Mesendoderm (in vitro differentiated cells): ENCODE measurements around the gene LRCH1.

Experiments
- DNase-seq: peaks from one replicate; pipeline ENCODE4 v3.0.0; 2013
- H2AK5ac ChIP-seq: 2 replicates; pipeline ENCODE4 v1.6.1; 2013; ENCODE audit warnings: low read length, inconsistent platforms
- H2BK120ac ChIP-seq: 2 replicates; pipeline ENCODE4 v1.6.1; 2013; ENCODE audit warnings: low read depth, mild to moderate bottlenecking, low read length, moderate library complexity, mixed read lengths
- H2BK15ac ChIP-seq: replicated peaks from 2 replicates; pipeline ENCODE4 v1.6.1; 2013; ENCODE audit warnings: low read depth, mild to moderate bottlenecking, moderate library complexity
- H2BK5ac ChIP-seq: 2 replicates; pipeline ENCODE4 v1.6.1; 2013; ENCODE audit warnings: low read length, inconsistent platforms
- H3K18ac ChIP-seq: 2 replicates; pipeline ENCODE4 v1.6.1; 2013; ENCODE audit warnings: mild to moderate bottlenecking, low read length, mixed read lengths
- H3K23ac ChIP-seq: one replicate; pipeline ENCODE4 v1.6.1; 2013; ENCODE audit warnings: low read length
- H3K27ac ChIP-seq: 2 replicates; pipeline ENCODE4 v1.5.1; 2013; ENCODE audit warnings: low read depth, mild to moderate bottlenecking, inconsistent platforms, low read length, moderate library complexity
- H3K27me3 ChIP-seq: 2 replicates; pipeline ENCODE4 v1.6.1; 2013; ENCODE audit warnings: low read length, control low read depth, mild to moderate bottlenecking, inconsistent platforms; ENCODE audit not compliant: insufficient read depth, poor library complexity
- H3K36me3 ChIP-seq: 2 replicates; pipeline ENCODE4 v1.6.1; 2013; ENCODE audit warnings: low read length, inconsistent platforms; ENCODE audit not compliant: control insufficient read depth, insufficient read depth
- H3K4ac ChIP-seq: one replicate; pipeline ENCODE4 v1.6.1; 2013; ENCODE audit warnings: low read depth, mild to moderate bottlenecking, low read length, moderate library complexity
- H3K4me1 ChIP-seq: 2 replicates; pipeline ENCODE4 v1.6.1; 2013; ENCODE audit warnings: low read depth, low read length, inconsistent platforms; ENCODE audit not compliant: control insufficient read depth
- H3K4me2 ChIP-seq: 2 replicates; pipeline ENCODE4 v1.6.1; 2013; ENCODE audit warnings: low read length
- H3K4me3 ChIP-seq: 2 replicates; pipeline ENCODE4 v1.5.1; 2013; ENCODE audit warnings: mild to moderate bottlenecking, low read length
- H3K56ac ChIP-seq: one replicate; pipeline ENCODE4 v1.6.1; 2013; ENCODE audit warnings: low read length
- H3K79me1 ChIP-seq: 2 replicates; pipeline ENCODE4 v1.6.1; 2013; ENCODE audit warnings: low read length, inconsistent platforms
- H3K79me2 ChIP-seq: 2 replicates; pipeline ENCODE4 v1.6.1; 2013; ENCODE audit warnings: mild to moderate bottlenecking, low read length; ENCODE audit not compliant: control insufficient read depth, insufficient read depth
- H3K9ac ChIP-seq: 2 replicates; pipeline ENCODE4 v1.6.1; 2013; ENCODE audit warnings: low read length, inconsistent platforms
- H4K5ac ChIP-seq: one replicate; pipeline ENCODE4 v1.6.1; 2013; ENCODE audit warnings: low read length
- H4K8ac ChIP-seq: one replicate; pipeline ENCODE4 v1.6.1; 2013; ENCODE audit warnings: low read depth, mild to moderate bottlenecking, control low read depth, low read length, moderate library complexity
- WGBS: extraction: QIAGEN DNeasy Blood & Tissue Kit; methylation state at CpG from one replicate; pipeline ENCODE4 v1.1.7; 2013; ENCODE audit warnings: low lambda C conversion rate, missing lambda C conversion rate; ENCODE audit not compliant: insufficient coverage; ENCODE audit errors: extremely low coverage; 5-methylcytosine and 5-hydroxymethylcytosine counted together

The LRCH1 gene

DNA sequence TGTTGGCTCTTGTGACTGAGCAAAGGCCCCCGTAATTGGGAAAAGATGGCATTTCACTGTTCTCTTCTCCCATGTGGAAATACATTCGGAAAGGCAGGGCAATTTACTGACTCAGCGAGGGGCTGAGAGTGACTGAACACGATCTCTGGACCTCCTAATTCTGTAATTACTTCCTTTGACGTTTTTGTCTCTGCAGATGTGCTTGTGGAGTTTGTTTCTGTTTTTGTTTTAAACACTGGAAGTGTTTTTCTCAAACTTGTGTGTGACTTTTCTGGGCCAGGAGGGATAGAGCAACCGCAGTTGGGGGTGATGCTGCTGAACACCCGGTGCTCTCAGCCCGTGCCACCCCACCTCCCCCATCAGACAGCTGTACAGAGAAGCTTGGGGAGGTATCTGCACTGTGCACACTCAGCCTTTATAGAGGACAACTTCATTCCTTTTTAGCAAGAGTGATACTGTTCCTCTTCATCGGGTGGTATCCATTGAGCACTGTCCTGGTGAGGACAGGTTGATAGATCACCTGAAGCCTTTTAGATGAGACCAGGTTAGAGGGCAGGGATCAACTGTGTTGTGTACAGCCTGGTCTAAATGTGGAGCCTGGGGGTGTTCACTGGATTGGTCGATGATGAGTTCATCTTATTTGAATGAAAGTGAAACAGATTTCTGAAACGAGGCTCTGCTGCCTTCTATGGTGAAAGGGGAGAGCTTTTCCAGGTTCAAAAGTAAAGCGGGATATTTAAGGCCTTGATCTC, 126.6 kb downstream of the LRCH1 start:
- H3K4me3 ChIP-seq = no peak overlapping the region
- no peak for DNase-seq
- no peak overlapping the region for H3K23ac ChIP-seq
- H4K5ac ChIP-seq = no peak overlapping the region
- peaks cover 7% of the 10 kb centered on the region for H3K79me1 ChIP-seq
- H3K4ac ChIP-seq = no peak overlapping the region
- H3K4me2 ChIP-seq = no peak overlapping the region
- no peaks in the 10 kb centered on the region for H3K4me1 ChIP-seq
- no peak overlapping the region for H3K56ac ChIP-seq
- peaks cover 2% of the 10 kb centered on the region for H3K79me2 ChIP-seq
- H3K36me3 ChIP-seq = no peaks in the 10 kb centered on the region
- no peak overlapping the region for H2BK120ac ChIP-seq
- H3K27me3 ChIP-seq = no peaks in the 10 kb centered on the region
- H2BK15ac ChIP-seq = no peak overlapping the region
- H3K18ac ChIP-seq = no peak overlapping the region
- WGBS = no CpG with 5 or more reads among the region's 12 CpGs
- H2BK5ac ChIP-seq = no peak overlapping the region
- H3K9ac ChIP-seq = no peak overlapping the region
- H3K27ac ChIP-seq = no peak overlapping the region
- H2AK5ac ChIP-seq = no peak overlapping the region
- H4K8ac ChIP-seq = no peak overlapping the region

DNA sequence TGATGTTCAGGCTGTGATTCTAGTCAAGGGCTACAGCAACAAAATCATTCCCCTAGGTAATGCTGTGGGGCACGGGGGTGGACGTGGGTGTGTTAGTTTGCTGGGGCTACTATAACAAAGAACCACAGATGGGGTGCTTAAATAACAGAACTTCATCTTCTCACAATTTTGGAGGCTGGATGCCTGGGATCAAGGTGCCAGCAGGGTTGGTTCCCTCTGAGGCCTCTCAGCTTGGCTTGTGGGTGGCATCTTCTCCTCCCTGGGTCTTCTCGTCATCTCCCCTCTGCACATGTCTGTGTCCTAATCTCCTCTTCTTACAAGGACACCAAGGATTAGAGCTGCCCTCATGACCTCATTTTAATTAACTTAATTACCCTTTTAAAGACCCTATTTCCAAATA, 129.0 kb downstream of the LRCH1 start:
- H3K18ac ChIP-seq = no peak overlapping the region
- H3K9ac ChIP-seq = no peak overlapping the region
- H3K79me1 ChIP-seq = peaks cover 7% of the 10 kb centered on the region
- H3K56ac ChIP-seq = no peak overlapping the region
- no peak overlapping the region for H2AK5ac ChIP-seq
- no peak overlapping the region for H3K23ac ChIP-seq
- H4K8ac ChIP-seq = no peak overlapping the region
- no peaks in the 10 kb centered on the region for H3K27me3 ChIP-seq
- DNase-seq = no peak
- H3K4me3 ChIP-seq = no peak overlapping the region
- H3K4me2 ChIP-seq = no peak overlapping the region
- no peaks in the 10 kb centered on the region for H3K36me3 ChIP-seq
- H2BK15ac ChIP-seq = no peak overlapping the region
- WGBS = no CpG with 5 or more reads among the region's 3 CpGs
- H3K4ac ChIP-seq = no peak overlapping the region
- no peak overlapping the region for H3K27ac ChIP-seq
- peaks cover 2% of the 10 kb centered on the region for H3K79me2 ChIP-seq
- no peak overlapping the region for H2BK120ac ChIP-seq
- peaks cover 5% of the 10 kb centered on the region for H3K4me1 ChIP-seq
- H4K5ac ChIP-seq = no peak overlapping the region
- no peak overlapping the region for H2BK5ac ChIP-seq

DNA sequence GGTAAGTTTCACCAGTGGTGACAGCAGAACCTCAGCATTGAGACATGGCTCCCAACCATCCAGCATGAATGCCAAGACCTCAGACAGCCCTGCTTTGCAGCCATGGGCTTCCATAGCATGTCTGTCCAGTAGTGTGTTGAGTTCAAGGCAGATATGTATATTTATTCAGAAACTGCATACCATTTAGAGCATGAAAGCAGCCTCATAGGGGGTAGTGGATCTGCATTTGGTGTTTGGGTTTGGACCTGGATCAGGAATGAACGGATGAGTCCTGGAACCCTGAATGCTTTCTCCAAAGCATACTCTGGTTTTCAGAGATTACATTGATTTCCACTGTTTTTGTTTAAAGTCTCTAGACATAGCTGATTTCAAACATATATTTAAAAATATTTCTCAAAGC, 129.7 kb downstream of the LRCH1 start:
- Histone ChIP-seq H3K18ac (no peak overlapping the region), H3K9ac (no peak overlapping the region), H3K56ac (no peak overlapping the region), H3K27me3 (no peaks in the 10 kb centered on the region), H4K8ac (no peak overlapping the region), H3K4me3 (no peak overlapping the region), H3K4me1 (peaks cover 5% of the 10 kb centered on the region), H3K79me2 (peaks cover 2% of the 10 kb centered on the region), H3K79me1 (peaks cover 7% of the 10 kb centered on the region), H2BK15ac (no peak overlapping the region), H4K5ac (no peak overlapping the region), H3K4ac (no peak overlapping the region), H3K36me3 (no peaks in the 10 kb centered on the region), H2BK5ac (no peak overlapping the region), H3K23ac (no peak overlapping the region), H3K27ac (no peak overlapping the region), H2AK5ac (no peak overlapping the region), H3K4me2 (no peak overlapping the region), H2BK120ac (no peak overlapping the region)
- no peak for DNase-seq
- WGBS = no CpG with 5 or more reads among the region's 1 CpG

DNA sequence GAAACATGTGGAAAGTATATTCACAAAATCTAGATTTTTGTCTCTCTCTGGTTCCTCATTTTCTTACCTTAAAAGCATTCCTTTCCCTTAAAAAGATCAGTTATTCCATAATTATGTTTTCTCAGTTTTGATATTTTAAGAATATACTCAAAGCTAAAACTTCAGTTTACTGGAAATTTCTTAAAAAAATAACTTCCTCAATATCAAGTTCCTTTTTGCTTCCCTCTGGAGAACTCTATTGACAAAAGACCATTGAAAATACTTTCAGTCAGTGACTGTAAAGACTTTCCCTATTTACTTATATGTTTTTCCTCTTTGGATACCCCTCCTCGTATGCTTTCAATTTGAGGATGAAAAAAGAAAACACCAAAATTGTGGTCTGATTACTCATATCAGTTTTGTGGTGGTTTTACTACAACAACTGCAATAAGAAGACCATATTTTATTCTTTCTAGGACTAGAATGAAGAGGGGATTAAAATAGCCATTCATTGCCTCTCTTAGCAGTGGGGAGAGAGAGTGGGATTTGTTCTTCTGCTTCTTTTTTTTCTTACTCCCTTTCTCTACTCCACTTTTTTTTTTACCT, 130.8 kb downstream of the LRCH1 start:
- no peak overlapping the region for H2BK15ac ChIP-seq
- peaks cover 5% of the 10 kb centered on the region for H3K4me1 ChIP-seq
- H3K4me2 ChIP-seq = no peak overlapping the region

DNA sequence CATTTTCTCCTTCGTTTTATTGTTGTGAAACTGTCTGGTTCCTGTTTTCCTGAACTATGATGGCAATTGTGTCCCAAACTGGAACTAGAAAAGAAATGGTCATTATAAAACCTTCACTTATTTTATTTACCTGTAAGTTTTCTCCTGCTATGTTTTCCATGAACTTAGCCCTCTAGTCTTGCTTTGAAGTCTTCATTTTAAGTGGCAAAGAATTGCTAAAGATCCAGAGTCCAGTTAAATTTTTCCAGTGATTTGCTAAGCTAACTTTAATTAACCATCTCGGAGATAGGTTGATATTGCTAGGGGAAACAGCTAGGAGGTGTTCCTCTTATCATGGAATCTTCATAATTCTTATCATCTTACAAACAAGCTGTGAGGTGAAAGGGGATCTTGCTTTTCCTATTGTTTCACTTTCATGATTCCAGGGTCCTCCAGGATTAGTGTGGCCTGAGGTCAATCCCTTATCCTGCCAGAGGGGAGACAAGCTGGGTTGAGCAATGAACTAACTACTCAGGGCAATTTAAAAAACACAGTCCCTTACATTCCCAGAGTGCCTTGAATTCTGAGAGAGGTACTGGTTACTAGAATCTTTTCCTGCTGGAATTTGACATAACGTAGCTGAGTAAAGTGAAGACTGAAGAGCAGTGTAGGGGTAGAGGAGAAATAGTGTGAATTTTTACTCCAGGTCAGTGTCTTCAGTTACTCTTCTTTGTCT, 131.5 kb downstream of the LRCH1 start:
- H3K4me2 ChIP-seq = no peak overlapping the region
- peak overlapping the region; percentile 90 for H3K18ac ChIP-seq
- H2BK5ac ChIP-seq = no peak overlapping the region
- H4K8ac ChIP-seq = no peak overlapping the region
- H3K36me3 ChIP-seq = no peaks in the 10 kb centered on the region
- no peak overlapping the region for H3K23ac ChIP-seq
- no peak overlapping the region for H3K4me3 ChIP-seq
- peak; percentile 98 for DNase-seq
- no peak overlapping the region for H2BK120ac ChIP-seq
- no peak overlapping the region for H2AK5ac ChIP-seq
- peaks cover 7% of the 10 kb centered on the region for H3K79me1 ChIP-seq
- WGBS = no CpG with 5 or more reads among the region's 3 CpGs
- H4K5ac ChIP-seq = no peak overlapping the region
- no peak overlapping the region for H3K27ac ChIP-seq
- peaks cover 5% of the 10 kb centered on the region for H3K4me1 ChIP-seq
- H3K4ac ChIP-seq = peak overlapping the region; percentile 12
- H3K56ac ChIP-seq = no peak overlapping the region
- peaks cover 2% of the 10 kb centered on the region for H3K79me2 ChIP-seq
- H2BK15ac ChIP-seq = no peak overlapping the region
- no peaks in the 10 kb centered on the region for H3K27me3 ChIP-seq
- H3K9ac ChIP-seq = no peak overlapping the region

More for the DNA sequence above, 130.8 kb downstream of the LRCH1 start:
- H3K27ac ChIP-seq = no peak overlapping the region
- H3K79me1 ChIP-seq = peaks cover 7% of the 10 kb centered on the region
- no peak overlapping the region for H3K23ac ChIP-seq
- H3K56ac ChIP-seq = no peak overlapping the region
- H3K18ac ChIP-seq = no peak overlapping the region
- no peak overlapping the region for H4K5ac ChIP-seq
- no peak overlapping the region for H2BK5ac ChIP-seq
- no peak overlapping the region for H4K8ac ChIP-seq
- no peak overlapping the region for H3K4ac ChIP-seq
- H3K9ac ChIP-seq = no peak overlapping the region
- peaks cover 2% of the 10 kb centered on the region for H3K79me2 ChIP-seq
- H3K27me3 ChIP-seq = no peaks in the 10 kb centered on the region
- H2BK120ac ChIP-seq = no peak overlapping the region
- no peak overlapping the region for H3K4me3 ChIP-seq
- no peaks in the 10 kb centered on the region for H3K36me3 ChIP-seq
- DNase-seq = no peak
- H2AK5ac ChIP-seq = no peak overlapping the region
- WGBS = no CpG with 5 or more reads among the region's 1 CpG
